Panc1 (cell line): Measurements from ENCODE around the gene SNED1.

Source experiments
- CTCF ChIP-seq: fragments of 450-650 bp; IDR thresholded peaks from 2 replicates; pipeline ENCODE4 v1.5.1; 2017; ENCODE audit warnings: mild to moderate bottlenecking
- POLR2AphosphoS5 ChIP-seq: IDR thresholded peaks from 2 replicates; pipeline ENCODE4 v1.6.1; 2012; ENCODE audit warnings: mild to moderate bottlenecking, low read depth, low read length, moderate library complexity
- REST ChIP-seq, 2 experiments: IDR thresholded peaks; 2 replicates each; pipeline ENCODE4 v1.6.1; 2011 to 2012; ENCODE audit warnings: low read depth in 2 of 2, control low read depth in 1 of 2, low read length in 1 of 2, mild to moderate bottlenecking in 1 of 2, moderate library complexity in 1 of 2; ENCODE audit not compliant: insufficient read depth in 1 of 2
- SIN3A ChIP-seq: IDR thresholded peaks from 2 replicates; pipeline ENCODE4 v1.6.1; 2012; ENCODE audit warnings: low read depth, mild to moderate bottlenecking, low read length, moderate library complexity, borderline replicate concordance; ENCODE audit not compliant: insufficient read depth

GRCh38 chr2:240985881-240986786 is 12.3 kb upstream of the SNED1 start:
- no peak for TF ChIP-seq CTCF
- no peak for TF ChIP-seq POLR2AphosphoS5
- no peak for TF ChIP-seq REST (IDR thresholded peaks at IDR 0.05; ENCODE audit: insufficient read depth in 1 of 2, low read depth in 2 of 2, low read length in 1 of 2)
- no peak for TF ChIP-seq SIN3A
